GM23338 (cell line): ENCODE results near the gene RSPRY1. TPM values are rescaled to one million over a fixed set of nuclear protein-coding genes. Genes with fewer than 3 reads are reported as not detected.

Experiments
- ATAC-seq: fragments of 200-7000 bp; cut with Tn5 transposase; 3 replicates; pipeline ENCODE4 v1.9.1; 2020
- DNase-seq: peaks from one replicate; pipeline ENCODE4 v3.0.0-alpha.2; 2015; ENCODE audit warnings: low spot score
- H2AFZ ChIP-seq: fragments of 200-600 bp; sonication (generic); 2 replicates; pipeline ENCODE4 v1.8.0; 2016; ENCODE audit warnings: antibody characterized with exemption, mild to moderate bottlenecking, moderate library complexity
- H3F3A ChIP-seq: fragments of 200-600 bp; sonication (generic); replicated peaks from 2 replicates; pipeline ENCODE4 v1.8.0; 2017; ENCODE audit warnings: antibody characterized with exemption, mixed run types, low read depth
- H3K27ac ChIP-seq: fragments of 200-600 bp; sonication (generic); 2 replicates; pipeline ENCODE4 v1.6.1; 2016; ENCODE audit warnings: low read depth
- H3K27me3 ChIP-seq: fragments of 200-600 bp; sonication (generic); 2 replicates; pipeline ENCODE4 v1.8.0; 2016; ENCODE audit warnings: mild to moderate bottlenecking, mixed run types, moderate library complexity; ENCODE audit not compliant: insufficient read depth
- H3K36me3 ChIP-seq: fragments of 200-600 bp; sonication (generic); 2 replicates; pipeline ENCODE4 v1.8.0; 2016; ENCODE audit warnings: mild to moderate bottlenecking; ENCODE audit not compliant: insufficient read depth
- H3K4me1 ChIP-seq: fragments of 200-600 bp; sonication (generic); 2 replicates; pipeline ENCODE4 v1.8.0; 2016; ENCODE audit warnings: mild to moderate bottlenecking, moderate library complexity; ENCODE audit not compliant: insufficient read depth
- H3K4me2 ChIP-seq: fragments of 200-600 bp; sonication (generic); 2 replicates; pipeline ENCODE4 v1.7.1; 2017; ENCODE audit warnings: mixed run types
- H3K4me3 ChIP-seq: fragments of 200-600 bp; sonication (generic); 2 replicates; pipeline ENCODE4 v1.6.1; 2016; ENCODE audit warnings: mixed run types
- H3K79me2 ChIP-seq: fragments of 200-600 bp; sonication (generic); replicated peaks from 2 replicates; pipeline ENCODE4 v1.8.0; 2017; ENCODE audit warnings: mild to moderate bottlenecking; ENCODE audit not compliant: insufficient read depth
- H3K9me2 ChIP-seq: fragments of 200-600 bp; sonication (generic); 2 replicates; pipeline ENCODE4 v1.8.0; 2017; ENCODE audit not compliant: insufficient read depth
- H4K20me1 ChIP-seq: fragments of 200-600 bp; sonication (generic); replicated peaks from 2 replicates; pipeline ENCODE4 v1.8.0; 2017; ENCODE audit warnings: mild to moderate bottlenecking; ENCODE audit not compliant: insufficient read depth
- H3K27ac Mint-ChIP-seq: 2 replicates; pipeline ENCODE4 v1.8.0; 2020; ENCODE audit warnings: inconsistent platforms, mild to moderate bottlenecking, moderate library complexity, mixed read lengths
- H3K27me3 Mint-ChIP-seq: 3 replicates; pipeline ENCODE4 v1.8.0; 2022; ENCODE audit warnings: low read depth, mild to moderate bottlenecking, moderate library complexity, mixed read lengths, inconsistent platforms; ENCODE audit not compliant: insufficient read depth, poor library complexity
- H3K36me3 Mint-ChIP-seq: 3 replicates; pipeline ENCODE4 v1.8.0; 2021; ENCODE audit warnings: low read depth, mild to moderate bottlenecking, inconsistent platforms, moderate library complexity, mixed read lengths
- H3K4me1 Mint-ChIP-seq: 3 replicates; pipeline ENCODE4 v1.8.0; 2020; ENCODE audit warnings: mild to moderate bottlenecking, inconsistent platforms, mixed read lengths
- H3K4me3 Mint-ChIP-seq: 3 replicates; pipeline ENCODE4 v1.8.0; 2021; ENCODE audit warnings: moderate library complexity, mild to moderate bottlenecking, inconsistent platforms, mixed read lengths
- H3K9me3 Mint-ChIP-seq: 3 replicates; pipeline ENCODE4 v1.8.0; 2020; ENCODE audit warnings: moderate library complexity, mild to moderate bottlenecking, inconsistent platforms, mixed read lengths
- CREB1 ChIP-seq: fragments of 250-450 bp; sonication (Bioruptor Pico); IDR thresholded peaks from 2 replicates; pipeline ENCODE4 v1.5.0; 2020; ENCODE audit warnings: low read depth, mild to moderate bottlenecking, moderate library complexity
- CTCF ChIP-seq, 2 experiments: fragments of 200-600 bp in 1 of 2; sonication (generic) in 1 of 2; conservative IDR thresholded peaks; 2 replicates each; pipeline versions ENCODE4 v1.5.1 to v1.6.1; 2016 to 2017; ENCODE audit warnings: antibody characterized with exemption in 2 of 2, low read depth in 2 of 2, mild to moderate bottlenecking in 2 of 2, moderate library complexity in 1 of 2
- EZH2 ChIP-seq: fragments of 200-600 bp; sonication (generic); IDR thresholded peaks from one replicate; pipeline ENCODE4 v1.8.0; 2017; ENCODE audit warnings: antibody characterized with exemption, mild to moderate bottlenecking, low read depth; ENCODE audit not compliant: unreplicated experiment
- EZH2phosphoT487 ChIP-seq: fragments of 200-600 bp; sonication (generic); IDR thresholded peaks from one replicate; pipeline ENCODE4 v1.8.1; 2018; ENCODE audit warnings: antibody characterized with exemption; ENCODE audit not compliant: unreplicated experiment
- JUNB ChIP-seq: IDR thresholded peaks from one replicate; pipeline ENCODE4 v1.6.1; 2016; ENCODE audit warnings: antibody characterized with exemption; ENCODE audit not compliant: unreplicated experiment
- NANOG ChIP-seq: IDR thresholded peaks from 2 replicates; pipeline ENCODE4 v1.6.1; 2016; ENCODE audit warnings: antibody characterized with exemption, borderline replicate concordance
- POLR2AphosphoS5 ChIP-seq: IDR thresholded peaks from 2 replicates; pipeline ENCODE4 v1.6.1; 2016; ENCODE audit warnings: antibody characterized with exemption, low read depth
- STAT1 ChIP-seq: IDR thresholded peaks from one replicate; pipeline ENCODE4 v1.6.1; 2016; ENCODE audit warnings: antibody characterized with exemption; ENCODE audit not compliant: unreplicated experiment
- ZNF462 ChIP-seq: fragments of 250-450 bp; sonication (Bioruptor Pico); IDR thresholded peaks from 2 replicates; pipeline ENCODE4 v1.5.0; 2020; ENCODE audit warnings: mild to moderate bottlenecking, moderate library complexity
- polyA plus RNA-seq: library from polyadenylated mRNA; unstranded; fragments of >200 nt; fragmentation: Nextera tagmentation; extraction: Ambion mirVana; gene quantifications from 2 replicates; pipeline ENCODE4 v1.2.1, GENCODE V29; 2016
- total RNA-seq: library from RNA; depleted of rRNA; stranded (reverse); fragments of >200 nt; shearing (Covaris generic); gene quantifications from 2 replicates; pipeline ENCODE4 v1.2.3, GENCODE V29; 2014

RSPRY1 gene
- total and polyA plus RNA-seq, 2 experiments from 2014 or later: 25.8 to 35.9 TPM

GRCh38 chr16:57202095-57202886 lies 16.2 kb downstream of the RSPRY1 start:
- DNase-seq (no peak), ATAC-seq (no peak)
- Histone ChIP-seq H4K20me1 (peaks cover 18% of the 10 kb centered on the region), H3K4me1 (no peaks in the 10 kb centered on the region), H3K9me2 (no peaks in the 10 kb centered on the region), H2AFZ (no peak overlapping the region), H3K79me2 (peaks cover 33% of the 10 kb centered on the region), H3K36me3 (0 out of 2 replicates have a peak, but pooled peaks cover 7% of the 10 kb centered on the region), H3K27me3 (no peaks in the 10 kb centered on the region), H3K27ac (no peak overlapping the region), H3K4me2 (no peak overlapping the region), H3F3A (no peaks in the 10 kb centered on the region), H3K4me3 (no peak overlapping the region)
- TF ChIP-seq POLR2AphosphoS5 (no peak), CREB1 (no peak), CTCF (conservative IDR thresholded peaks at IDR 0.05; ENCODE audit: low read depth in 2 of 2) (no peak), NANOG (no peak), JUNB (no peak), STAT1 (no peak), EZH2phosphoT487 (no peak), EZH2 (no peak), ZNF462 (CRISPR knock-in tag) (no peak)
- H3K4me3 Mint-ChIP-seq: no peak overlapping the region
- no peaks in the 10 kb centered on the region for H3K27me3 Mint-ChIP-seq
- peaks cover 40% of the 10 kb centered on the region for H3K36me3 Mint-ChIP-seq
- no peaks in the 10 kb centered on the region for H3K4me1 Mint-ChIP-seq
- peaks cover 16% of the 10 kb centered on the region for H3K9me3 Mint-ChIP-seq
- no peak overlapping the region for H3K27ac Mint-ChIP-seq
